HEK293 (cell line): ENCODE results near the gene CDH23.

Experiments
- GLIS1 ChIP-seq: fragments of 450-650 bp; formaldehyde crosslinking; IDR thresholded peaks from 2 replicates; pipeline ENCODE4 v1.5.1; 2016; ENCODE audit warnings: missing biosample characterization, missing genetic modification characterization
- GLIS2 ChIP-seq: fragments of 450-650 bp; formaldehyde crosslinking; IDR thresholded peaks from 2 replicates; pipeline ENCODE4 v1.5.1; 2016; ENCODE audit warnings: missing biosample characterization, missing genetic modification characterization
- PBX3 ChIP-seq: sonication (generic); formaldehyde crosslinking; IDR thresholded peaks from 2 replicates; pipeline ENCODE4 v1.8.1; 2022; ENCODE audit warnings: mild to moderate bottlenecking, moderate library complexity, missing genetic modification reagents
- PRDM1 ChIP-seq: fragments of 450-650 bp; formaldehyde crosslinking; IDR thresholded peaks from 2 replicates; pipeline ENCODE4; 2016; ENCODE audit warnings: missing biosample characterization, missing genetic modification characterization
- PRDM10 ChIP-seq: fragments of 450-650 bp; formaldehyde crosslinking; IDR thresholded peaks from 2 replicates; pipeline ENCODE4 v1.5.1; 2016; ENCODE audit warnings: missing biosample characterization, missing genetic modification characterization
- SCRT2 ChIP-seq: fragments of 450-650 bp; formaldehyde crosslinking; IDR thresholded peaks from 2 replicates; pipeline ENCODE4 v1.5.1; 2016; ENCODE audit warnings: missing biosample characterization, missing genetic modification characterization
- SP2 ChIP-seq: fragments of 450-650 bp; formaldehyde crosslinking; IDR thresholded peaks from 2 replicates; pipeline ENCODE4 v1.5.1; 2016; ENCODE audit warnings: missing biosample characterization, missing genetic modification characterization
- ZBTB44 ChIP-seq: fragments of 450-650 bp; IDR thresholded peaks from 2 replicates; pipeline ENCODE4 v1.5.1; 2018; ENCODE audit warnings: missing biosample characterization, mild to moderate bottlenecking, missing genetic modification characterization
- ZFP69B ChIP-seq: fragments of 450-650 bp; formaldehyde crosslinking; IDR thresholded peaks from 2 replicates; pipeline ENCODE4 v1.5.1; 2016; ENCODE audit warnings: missing biosample characterization, missing genetic modification characterization
- ZNF133 ChIP-seq: fragments of 450-650 bp; formaldehyde crosslinking; IDR thresholded peaks from 2 replicates; pipeline ENCODE4 v1.5.1; 2016; ENCODE audit warnings: missing biosample characterization, missing genetic modification characterization
- ZNF292 ChIP-seq: fragments of 450-650 bp; formaldehyde crosslinking; IDR thresholded peaks from 2 replicates; pipeline ENCODE4 v1.5.1; 2016; ENCODE audit warnings: low read depth, missing biosample characterization, missing genetic modification characterization, borderline replicate concordance
- ZNF311 ChIP-seq: fragments of 450-650 bp; formaldehyde crosslinking; IDR thresholded peaks from 2 replicates; pipeline ENCODE4 v1.5.1; 2017; ENCODE audit warnings: missing biosample characterization, missing genetic modification characterization, borderline replicate concordance
- ZNF341 ChIP-seq: fragments of 450-650 bp; formaldehyde crosslinking; IDR thresholded peaks from 2 replicates; pipeline ENCODE4; 2016; ENCODE audit warnings: low read depth, missing biosample characterization, missing genetic modification characterization
- ZNF514 ChIP-seq: fragments of 450-650 bp; formaldehyde crosslinking; IDR thresholded peaks from 2 replicates; pipeline ENCODE4 v1.5.1; 2016; ENCODE audit warnings: missing biosample characterization, missing genetic modification characterization
- ZNF530 ChIP-seq: fragments of 450-650 bp; formaldehyde crosslinking; IDR thresholded peaks from 2 replicates; pipeline ENCODE4 v1.5.1; 2016; ENCODE audit warnings: low read depth, missing biosample characterization, missing genetic modification characterization
- ZNF624 ChIP-seq: fragments of 450-650 bp; formaldehyde crosslinking; IDR thresholded peaks from 2 replicates; pipeline ENCODE4 v1.5.1; 2017; ENCODE audit warnings: missing biosample characterization, missing genetic modification characterization
- ZNF677 ChIP-seq: fragments of 450-650 bp; IDR thresholded peaks from 2 replicates; pipeline ENCODE4 v1.5.0; 2018; ENCODE audit warnings: missing biosample characterization, mild to moderate bottlenecking, missing genetic modification characterization, moderate library complexity
- ZSCAN4 ChIP-seq: fragments of 450-650 bp; formaldehyde crosslinking; IDR thresholded peaks from 2 replicates; pipeline ENCODE4 v1.5.1; 2017; ENCODE audit warnings: missing biosample characterization, missing genetic modification characterization
- TF ChIP-seq, protein P1 (sequence below): fragments of 450-650 bp; formaldehyde crosslinking; IDR thresholded peaks from 2 replicates; pipeline ENCODE4 v1.5.1; 2016; ENCODE audit warnings: missing biosample characterization, missing genetic modification characterization, low read depth
- TF ChIP-seq, protein P2 (sequence below): fragments of 450-650 bp; formaldehyde crosslinking; IDR thresholded peaks from 2 replicates; pipeline ENCODE4 v1.5.1; 2016; ENCODE audit warnings: missing biosample characterization, missing genetic modification characterization
- TF ChIP-seq, protein P3 (sequence below): fragments of 450-650 bp; formaldehyde crosslinking; IDR thresholded peaks from 2 replicates; pipeline ENCODE4 v1.5.1; 2016; ENCODE audit warnings: missing biosample characterization, missing genetic modification characterization

The CDH23 gene

DNA sequence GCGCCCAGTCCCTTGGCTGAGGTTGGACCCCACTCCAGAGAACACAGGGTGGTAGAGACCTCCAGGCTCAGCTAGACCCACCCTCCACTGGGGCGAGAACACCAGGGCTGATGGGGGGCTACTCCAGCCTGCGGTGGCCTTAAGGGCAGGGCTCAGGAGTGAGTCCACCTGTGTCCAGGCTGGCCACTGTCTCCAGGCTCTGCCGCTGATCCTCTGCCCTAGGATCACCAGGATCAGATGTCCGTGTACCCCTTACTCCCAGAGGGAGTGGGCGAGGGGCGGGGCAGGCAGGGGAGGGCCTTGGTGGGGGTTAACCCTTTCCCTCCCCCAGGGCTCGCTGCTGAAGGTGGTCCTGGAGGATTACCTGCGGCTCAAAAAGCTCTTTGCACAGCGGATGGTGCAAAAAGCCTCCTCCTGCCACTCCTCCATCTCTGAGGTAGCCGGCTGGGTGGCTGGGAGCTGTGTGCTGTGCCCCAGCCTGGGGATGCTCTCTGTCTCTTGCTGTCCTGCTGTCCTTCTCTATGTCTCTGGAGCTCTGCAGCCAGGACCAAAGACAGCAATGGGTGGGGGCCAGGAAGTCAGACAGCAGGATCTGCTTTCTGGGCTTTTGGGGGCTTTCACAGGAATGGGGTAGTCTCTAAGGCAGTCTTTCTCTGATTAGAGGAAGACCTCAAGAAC, 416.3 kb downstream of the CDH23 start (continued):
- TF ChIP-seq ZNF514 = no peak
- no peak for TF ChIP-seq PRDM1 (tag by site-specific recombination)
- no peak for TF ChIP-seq SCRT2 (tag by site-specific recombination)
- peak; percentile 21; the same call in 1 of the 2 replicates for TF ChIP-seq SP2
- TF ChIP-seq, protein P1, sequence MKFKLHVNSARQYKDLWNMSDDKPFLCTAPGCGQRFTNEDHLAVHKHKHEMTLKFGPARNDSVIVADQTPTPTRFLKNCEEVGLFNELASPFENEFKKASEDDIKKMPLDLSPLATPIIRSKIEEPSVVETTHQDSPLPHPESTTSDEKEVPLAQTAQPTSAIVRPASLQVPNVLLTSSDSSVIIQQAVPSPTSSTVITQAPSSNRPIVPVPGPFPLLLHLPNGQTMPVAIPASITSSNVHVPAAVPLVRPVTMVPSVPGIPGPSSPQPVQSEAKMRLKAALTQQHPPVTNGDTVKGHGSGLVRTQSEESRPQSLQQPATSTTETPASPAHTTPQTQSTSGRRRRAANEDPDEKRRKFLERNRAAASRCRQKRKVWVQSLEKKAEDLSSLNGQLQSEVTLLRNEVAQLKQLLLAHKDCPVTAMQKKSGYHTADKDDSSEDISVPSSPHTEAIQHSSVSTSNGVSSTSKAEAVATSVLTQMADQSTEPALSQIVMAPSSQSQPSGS = no peak
- TF ChIP-seq ZNF530 (tag by site-specific recombination) = no peak
- no peak for TF ChIP-seq ZBTB44 (tag by site-specific recombination)
- no peak for TF ChIP-seq PBX3 (CRISPR knock-in tag)
- TF ChIP-seq ZNF292 = no peak
- TF ChIP-seq, protein P2, sequence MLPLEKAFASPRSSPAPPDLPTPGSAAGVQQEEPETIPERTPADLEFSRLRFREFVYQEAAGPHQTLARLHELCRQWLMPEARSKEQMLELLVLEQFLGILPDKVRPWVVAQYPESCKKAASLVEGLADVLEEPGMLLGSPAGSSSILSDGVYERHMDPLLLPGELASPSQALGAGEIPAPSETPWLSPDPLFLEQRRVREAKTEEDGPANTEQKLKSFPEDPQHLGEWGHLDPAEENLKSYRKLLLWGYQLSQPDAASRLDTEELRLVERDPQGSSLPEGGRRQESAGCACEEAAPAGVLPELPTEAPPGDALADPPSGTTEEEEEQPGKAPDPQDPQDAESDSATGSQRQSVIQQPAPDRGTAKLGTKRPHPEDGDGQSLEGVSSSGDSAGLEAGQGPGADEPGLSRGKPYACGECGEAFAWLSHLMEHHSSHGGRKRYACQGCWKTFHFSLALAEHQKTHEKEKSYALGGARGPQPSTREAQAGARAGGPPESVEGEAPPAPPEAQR (tag by site-specific recombination) = no peak
- no peak for TF ChIP-seq ZNF624
- no peak for TF ChIP-seq ZNF677
- no peak for TF ChIP-seq ZNF133 (tag by site-specific recombination)
- peak; percentile 4; the same call in 1 of the 2 replicates for TF ChIP-seq GLIS2 (tag by site-specific recombination)
- no peak for TF ChIP-seq ZNF341
- no peak for TF ChIP-seq GLIS1 (tag by site-specific recombination)
- peak; percentile 99 for TF ChIP-seq PRDM10
- TF ChIP-seq ZNF311 (tag by site-specific recombination) = no peak
- TF ChIP-seq ZFP69B (tag by site-specific recombination) = no peak
- TF ChIP-seq, protein P3, sequence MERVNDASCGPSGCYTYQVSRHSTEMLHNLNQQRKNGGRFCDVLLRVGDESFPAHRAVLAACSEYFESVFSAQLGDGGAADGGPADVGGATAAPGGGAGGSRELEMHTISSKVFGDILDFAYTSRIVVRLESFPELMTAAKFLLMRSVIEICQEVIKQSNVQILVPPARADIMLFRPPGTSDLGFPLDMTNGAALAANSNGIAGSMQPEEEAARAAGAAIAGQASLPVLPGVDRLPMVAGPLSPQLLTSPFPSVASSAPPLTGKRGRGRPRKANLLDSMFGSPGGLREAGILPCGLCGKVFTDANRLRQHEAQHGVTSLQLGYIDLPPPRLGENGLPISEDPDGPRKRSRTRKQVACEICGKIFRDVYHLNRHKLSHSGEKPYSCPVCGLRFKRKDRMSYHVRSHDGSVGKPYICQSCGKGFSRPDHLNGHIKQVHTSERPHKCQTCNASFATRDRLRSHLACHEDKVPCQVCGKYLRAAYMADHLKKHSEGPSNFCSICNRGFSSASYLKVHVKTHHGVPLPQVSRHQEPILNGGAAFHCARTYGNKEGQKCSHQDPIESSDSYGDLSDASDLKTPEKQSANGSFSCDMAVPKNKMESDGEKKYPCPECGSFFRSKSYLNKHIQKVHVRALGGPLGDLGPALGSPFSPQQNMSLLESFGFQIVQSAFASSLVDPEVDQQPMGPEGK (tag by site-specific recombination) = 0 out of 2 replicates have a peak, but pooled peaks have one; percentile 2
- TF ChIP-seq ZSCAN4 (tag by site-specific recombination) = no peak
